Nucleus accumbens (tissue), 56 donors: Measurements from ENCODE around the gene AK8.
"Not testable (repeated sequence)": the region's sequence is repeated elsewhere in the genome, so short reads cannot be mapped to it uniquely, and the experiment has no call there.

Experiments
- DNase-seq, 56 donors: peaks; one replicate each; lab custom pipeline; 2025; lab: John Stamatoyannopoulos, UW

Gene AK8

DNA sequence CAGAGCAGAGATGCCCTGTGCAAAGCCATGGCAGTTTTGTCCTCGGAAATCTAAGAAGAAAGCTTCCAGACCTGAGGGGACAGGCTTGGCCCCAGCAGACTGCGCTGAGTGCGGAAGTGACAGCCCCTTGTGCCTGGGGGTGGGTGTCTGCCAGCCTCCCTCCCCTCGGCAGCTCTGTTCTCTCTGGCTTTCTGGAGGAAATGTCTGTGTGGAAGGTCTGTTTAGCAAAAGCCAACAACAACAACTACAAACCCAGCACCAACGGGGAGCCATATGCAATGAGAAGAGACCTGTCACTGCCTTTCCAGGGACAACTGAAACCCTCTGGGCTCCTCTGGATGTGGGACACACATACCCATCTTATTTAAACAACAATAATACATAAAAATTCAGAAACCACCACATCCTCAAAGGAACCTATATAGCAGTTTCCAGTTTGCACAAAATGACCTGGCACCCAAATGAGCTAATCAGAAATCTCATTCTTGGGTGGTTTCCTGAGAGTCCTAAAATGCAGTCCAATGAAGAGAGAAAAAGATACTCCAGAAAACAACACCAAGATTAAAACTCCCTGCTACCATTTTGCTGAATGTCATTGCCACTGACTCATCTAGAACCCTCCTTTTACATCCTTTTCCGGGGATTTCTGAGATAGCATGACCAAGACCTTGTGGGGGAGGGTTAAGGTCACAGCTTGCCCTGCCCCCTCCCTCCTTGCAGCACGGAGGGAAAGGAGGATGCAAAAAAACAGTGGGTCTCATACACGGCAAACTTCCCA, 97.7 kb downstream of the AK8 start:
- no peak for DNase-seq

GRCh38 chr9:132776891-132777290, 101.2 kb downstream of the AK8 start:
- DNase-seq: no peak

GRCh38 chr9:132776268-132776667, 101.8 kb downstream of the AK8 start:
- DNase-seq: no peak

GRCh38 chr9:132775720-132776119, 102.4 kb downstream of the AK8 start:
- no peak for DNase-seq

- DNase-seq: no peak
These were observed 103.2 kb downstream of the AK8 start for GRCh38 chr9:132774886-132775285.

DNA sequence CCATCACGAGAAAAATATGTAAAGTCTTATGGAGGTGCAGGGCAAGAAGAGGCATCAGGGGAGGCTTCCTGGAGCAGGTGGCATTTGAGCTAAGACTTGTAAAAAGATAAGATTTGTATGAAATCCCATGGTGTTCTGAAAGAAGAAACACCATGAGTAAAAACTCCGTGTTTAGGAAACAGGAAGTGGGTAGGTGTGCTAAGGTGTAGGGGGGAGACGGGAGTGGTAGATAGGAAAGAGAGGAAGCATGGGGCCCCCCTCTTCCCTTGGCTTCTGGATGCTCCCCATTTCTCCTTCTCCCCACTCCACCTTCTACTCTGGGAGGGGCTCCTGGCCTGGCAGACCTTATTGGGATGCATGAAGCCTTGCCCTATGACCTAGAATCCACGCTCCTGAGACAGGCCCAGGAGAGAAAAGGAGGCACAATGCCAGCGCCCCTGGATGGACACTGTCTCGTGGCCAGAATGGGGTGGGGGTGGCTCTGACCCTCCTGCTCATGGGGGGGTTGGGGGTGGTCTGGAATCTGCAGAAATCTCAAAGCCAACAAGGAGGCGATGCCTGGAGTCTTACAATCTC, 104.2 kb downstream of the AK8 start:
- DNase-seq: no peak

GRCh38 chr9:132773093-132773492, 105.0 kb downstream of the AK8 start:
- DNase-seq: no peak

GRCh38 chr9:132771752-132772151, 106.3 kb downstream of the AK8 start:
- not testable (repeated sequence) for DNase-seq

GRCh38 chr9:132770770-132771310, 107.2 kb downstream of the AK8 start:
- no peak for DNase-seq

- DNase-seq: peak in 18 of 56 donors; percentile 5 to 58 (median 16)
These were observed 107.9 kb downstream of the AK8 start for GRCh38 chr9:132769906-132770769.

DNA sequence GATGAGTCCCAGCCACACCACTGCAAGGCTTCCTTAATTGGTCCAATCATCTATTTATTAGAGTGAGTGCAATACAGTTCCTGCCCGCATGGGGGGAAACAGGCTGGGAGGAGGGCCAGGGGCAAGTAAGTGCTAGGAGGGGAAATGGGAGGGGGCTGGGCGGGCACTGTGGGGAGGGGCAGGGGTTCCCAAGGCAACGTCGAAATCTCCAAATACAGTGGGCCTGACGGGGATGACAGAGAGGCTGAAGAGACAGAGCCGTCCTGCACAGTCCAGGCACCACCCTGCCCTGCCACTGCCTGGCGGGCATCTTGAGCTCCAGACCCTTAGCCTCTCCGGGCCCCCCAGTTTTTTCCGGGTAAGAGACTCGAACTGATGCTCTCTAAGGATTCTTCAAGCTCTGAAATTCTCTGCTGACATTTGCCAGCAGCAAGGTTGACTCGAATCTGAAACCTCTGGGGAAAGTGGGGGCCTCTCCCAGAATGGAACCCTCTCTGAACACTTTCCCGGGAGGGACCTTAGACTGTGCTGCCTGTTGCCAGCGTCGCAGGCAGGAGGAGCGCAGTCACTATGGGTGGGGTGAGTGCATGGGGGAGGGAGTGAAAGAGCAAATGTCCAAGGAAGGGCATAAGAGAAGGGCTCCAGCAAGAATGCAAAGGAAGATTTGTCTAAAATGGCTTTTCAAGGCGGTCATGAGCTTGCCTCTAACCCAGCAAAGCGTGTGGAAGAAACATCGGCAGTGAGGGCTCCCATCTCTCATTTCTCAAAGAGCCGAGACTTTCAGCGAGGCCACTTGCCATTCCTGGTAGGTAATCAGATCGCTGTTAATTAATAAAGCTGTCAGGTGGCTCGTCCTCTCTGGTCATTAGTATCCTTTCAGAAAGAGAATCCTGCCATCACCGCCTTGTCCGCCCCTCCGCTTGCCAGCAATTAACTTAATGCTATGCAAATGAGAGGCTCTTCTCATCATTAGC, 108.9 kb downstream of the AK8 start:
- DNase-seq: peak in 5 of 56 donors; percentile 19 to 41 (median 34)

DNA sequence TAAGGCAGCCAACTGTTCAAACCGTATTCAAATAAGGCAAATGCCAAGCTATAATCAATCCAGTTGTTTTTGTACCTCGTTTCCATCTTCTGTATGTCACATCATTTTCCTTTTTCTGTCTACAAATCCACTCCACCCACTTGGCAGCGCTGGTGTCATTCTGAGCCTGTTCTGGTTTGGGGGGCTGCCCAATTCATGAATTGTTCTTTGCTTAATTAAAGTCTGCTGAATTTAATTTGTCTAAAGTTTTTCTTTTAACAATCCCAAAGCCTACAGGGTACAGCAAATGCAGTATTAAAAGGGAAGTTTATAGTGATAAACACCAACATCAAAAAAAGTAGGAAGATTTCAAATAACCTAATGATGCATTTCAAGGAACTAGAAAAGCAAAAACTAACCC, 114.5 kb downstream of the AK8 start:
- DNase-seq: no peak

DNA sequence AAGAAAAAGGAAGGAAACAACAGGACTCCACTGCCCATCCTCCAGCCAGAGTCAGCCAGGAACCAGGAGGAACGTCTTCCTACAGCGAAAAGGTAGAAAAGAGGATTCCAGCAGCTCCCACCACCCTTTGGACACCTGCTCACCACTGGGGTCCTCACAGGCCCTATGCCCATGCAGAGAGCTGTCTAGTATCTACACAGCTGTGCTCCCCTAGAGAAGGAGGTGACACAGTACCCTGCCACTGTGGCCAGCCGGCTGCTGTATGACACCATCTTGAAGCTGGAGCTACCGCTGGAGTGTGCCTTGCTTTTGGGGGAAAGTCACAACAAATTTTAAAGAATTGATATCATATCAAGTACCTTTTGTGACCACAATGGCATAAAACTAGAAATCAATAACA, 115.2 kb downstream of the AK8 start:
- DNase-seq: no peak

- no peak for DNase-seq
These were observed 116.5 kb downstream of the AK8 start for GRCh38 chr9:132761602-132762001.

DNA sequence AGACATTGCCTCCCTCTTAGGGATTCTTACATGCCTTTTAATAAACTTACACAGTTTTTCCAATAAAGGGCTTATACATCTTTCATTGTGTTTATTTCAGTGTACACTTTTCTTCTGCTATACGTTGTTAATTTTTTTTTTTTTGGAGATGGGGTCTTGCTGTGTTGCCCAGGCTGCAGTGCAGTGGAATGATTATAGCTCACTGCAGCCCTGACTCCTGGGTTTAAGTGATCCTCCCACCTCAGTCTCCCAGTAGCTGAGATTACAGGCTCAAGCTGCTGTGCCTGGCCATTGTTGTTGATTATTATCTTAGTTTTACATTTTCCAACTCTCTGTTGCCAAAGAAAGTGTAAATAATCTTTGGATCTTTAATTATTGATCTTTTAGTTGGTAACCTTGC, 118.0 kb downstream of the AK8 start:
- no peak for DNase-seq

DNA sequence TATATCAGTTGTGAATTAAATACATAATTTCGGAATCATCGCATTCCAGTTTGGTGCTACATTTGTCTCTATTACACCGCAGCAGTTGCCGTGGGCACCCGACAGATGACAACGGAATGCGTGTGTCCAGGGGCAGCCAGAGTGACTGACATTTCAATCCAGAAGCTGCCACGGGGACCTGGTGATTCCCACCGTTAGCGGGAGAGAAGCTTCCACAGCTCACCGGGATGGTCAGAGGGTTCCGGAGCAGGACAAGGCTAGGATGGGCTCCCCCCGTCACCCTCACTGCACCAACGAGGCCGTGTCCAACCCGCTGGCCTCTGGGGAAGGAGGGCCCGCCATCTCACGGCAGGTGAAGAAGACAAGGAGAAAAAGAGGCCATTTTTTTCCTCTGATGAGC, 121.1 kb downstream of the AK8 start:
- DNase-seq: no peak

- no peak for DNase-seq
These were observed 121.8 kb downstream of the AK8 start for GRCh38 chr9:132756214-132756845.

DNA sequence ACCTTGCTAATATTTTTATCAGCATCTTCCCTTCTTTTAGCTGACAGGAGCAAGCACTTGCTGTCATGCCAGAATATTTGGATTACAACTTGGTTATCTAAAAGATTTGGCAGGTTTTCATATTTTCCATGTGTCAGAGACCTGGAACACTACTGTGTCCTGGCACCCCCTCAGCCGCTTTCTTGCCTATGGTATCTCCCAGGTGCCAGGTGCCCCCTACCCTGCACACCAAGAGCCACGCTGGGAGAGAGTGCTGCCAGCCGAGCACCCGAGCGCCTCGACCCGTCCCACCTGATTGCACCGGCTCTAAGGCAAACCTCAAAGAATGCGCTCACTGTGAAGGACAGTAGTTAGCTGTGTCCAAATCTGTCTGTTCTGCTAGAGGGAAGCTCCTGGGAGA, 123.0 kb downstream of the AK8 start:
- DNase-seq: no peak

DNA sequence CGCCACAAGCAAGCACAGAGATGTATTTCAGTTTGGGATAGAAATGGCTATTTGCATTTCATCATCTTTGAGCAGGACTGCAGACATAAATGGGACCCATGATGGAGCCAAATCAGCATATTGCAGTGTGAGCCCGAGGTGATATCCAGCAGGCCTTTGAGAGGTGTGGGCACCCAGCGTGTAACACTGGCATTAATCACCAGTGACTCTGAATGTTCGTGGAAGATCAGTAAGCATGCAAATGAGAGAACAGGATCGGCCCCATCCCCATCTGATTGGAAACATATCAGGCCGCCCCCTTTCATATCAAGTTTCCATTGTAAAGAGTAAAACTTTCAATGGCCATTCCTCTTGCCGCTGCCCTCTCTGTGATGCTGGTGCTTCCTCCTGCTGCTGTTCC, 123.8 kb downstream of the AK8 start:
- DNase-seq: no peak

DNA sequence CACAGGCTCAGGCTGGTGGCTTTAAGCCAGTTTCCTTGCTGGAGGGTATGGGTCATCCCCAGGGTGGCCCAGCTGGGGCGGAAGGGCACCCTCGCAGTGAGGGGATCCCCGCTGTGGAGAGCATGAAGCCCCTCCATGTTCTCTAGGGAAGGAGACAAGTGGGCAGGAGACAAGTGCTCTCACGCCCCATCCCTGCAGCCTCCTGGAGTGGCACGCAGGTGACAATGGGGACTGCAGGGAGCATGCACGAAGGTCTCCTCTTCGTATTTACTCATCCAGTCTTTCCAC, 124.5 kb downstream of the AK8 start:
- no peak for DNase-seq
